CD8-positive, alpha-beta memory T cell (primary cell): Measurements from ENCODE around the gene SSR2. TPM values are rescaled to one million over a fixed set of nuclear protein-coding genes. Genes with fewer than 3 reads are reported as not detected.

ENCODE experiments used
- CTCF ChIA-PET: fragments of 350-600 bp; sonication (Branson Sonifier 250); formaldehyde crosslinking; loops from one replicate; lab custom pipeline; 2021; ENCODE audit warnings: antibody characterized with exemption; lab: Charles Lee
- POLR2A ChIA-PET: fragments of 350-600 bp; sonication (Branson Sonifier 250); formaldehyde crosslinking; loops from one replicate; lab custom pipeline; 2021; ENCODE audit warnings: antibody characterized with exemption; lab: Charles Lee
- DNase-seq, 5 donors: peaks; one replicate each; pipeline versions ENCODE4 v3.0.0 to v3.0.0-alpha.2; 2020 to 2022; ENCODE audit warnings: mixed read lengths in 1 of 5
- H3K27ac ChIP-seq: one replicate; pipeline ENCODE4 v1.7.0; 2013; ENCODE audit warnings: low read depth, mild to moderate bottlenecking, low read length, moderate library complexity
- H3K27me3 ChIP-seq: 2 replicates; pipeline ENCODE4 v1.7.0; 2013; ENCODE audit warnings: low read length, mild to moderate bottlenecking; ENCODE audit not compliant: insufficient read depth, poor library complexity, severe bottlenecking
- H3K36me3 ChIP-seq: 2 replicates; pipeline ENCODE4 v1.7.0; 2013; ENCODE audit warnings: mild to moderate bottlenecking, low read length, moderate library complexity; ENCODE audit not compliant: insufficient read depth
- H3K4me1 ChIP-seq: 2 replicates; pipeline ENCODE4 v1.7.0; 2013; ENCODE audit warnings: mild to moderate bottlenecking, low read length, moderate library complexity; ENCODE audit not compliant: insufficient read depth
- H3K4me3 ChIP-seq: 2 replicates; pipeline ENCODE4 v1.7.0; 2013; ENCODE audit warnings: mild to moderate bottlenecking, low read length
- H3K9me3 ChIP-seq: 2 replicates; pipeline ENCODE4 v1.7.0; 2013; ENCODE audit warnings: mild to moderate bottlenecking, low read length
- H3K27ac Mint-ChIP-seq, 8 donors: one replicate each; pipeline ENCODE4 v1.8.0; 2020 to 2021; ENCODE audit warnings: mixed read lengths in 8 of 8, mild to moderate bottlenecking in 6 of 8, inconsistent platforms in 3 of 8, moderate library complexity in 3 of 8
- H3K27me3 Mint-ChIP-seq, 2 donors: one replicate each; pipeline ENCODE4 v1.8.0; 2020 to 2021; ENCODE audit warnings: mixed read lengths in 2 of 2, mild to moderate bottlenecking in 1 of 2, moderate library complexity in 1 of 2
- H3K36me3 Mint-ChIP-seq, 3 donors: one replicate each; pipeline ENCODE4 v1.8.0; 2020 to 2021; ENCODE audit warnings: mixed read lengths in 3 of 3, inconsistent platforms in 1 of 3, mild to moderate bottlenecking in 1 of 3
- H3K4me1 Mint-ChIP-seq, 3 donors: one replicate each; pipeline ENCODE4 v1.8.0; 2020 to 2021; ENCODE audit warnings: mixed read lengths in 3 of 3, inconsistent platforms in 1 of 3, mild to moderate bottlenecking in 1 of 3
- H3K4me3 Mint-ChIP-seq, 7 donors: one replicate each; pipeline ENCODE4 v1.8.0; 2020 to 2021; ENCODE audit warnings: mixed read lengths in 7 of 7, mild to moderate bottlenecking in 6 of 7, moderate library complexity in 4 of 7, inconsistent platforms in 2 of 7
- H3K9me3 Mint-ChIP-seq, 5 donors: one replicate each; pipeline ENCODE4 v1.8.0; 2020 to 2022; ENCODE audit warnings: mixed read lengths in 5 of 5, mild to moderate bottlenecking in 3 of 5, moderate library complexity in 2 of 5, inconsistent platforms in 1 of 5
- polyA plus RNA-seq: library from polyadenylated mRNA; unstranded; fragments of 300-500 nt; fragmentation: Illumina TruSeq; gene quantifications from one replicate; pipeline ENCODE4 v1.2.3, GENCODE V29; 2021
- total RNA-seq, 2 experiments: library from RNA; stranded (reverse); gene quantifications; one replicate each; pipeline ENCODE4 v1.2.3, GENCODE V29; 2021

Gene SSR2
- total and polyA plus RNA-seq, 3 experiments from 2014 or later: 187 to 380 (median 190) TPM

GRCh38 chr1:155974208-155975115, 46.3 kb downstream of the SSR2 start:
- peaks cover 0 to 61% (median 4%) of the 10 kb centered on the region in 3 donors for H3K36me3 Mint-ChIP-seq
- POLR2A ChIA-PET: interaction anchor here (0.7 to 0.8 kb wide), 2 partner anchors 52 to 76 kb away, joined by 3 to 5 read pairs; no protein-coding TSS in a partner anchor
- peak overlapping the region; percentile 91 for H3K4me3 ChIP-seq

GRCh38 chr1:155973723-155974122, 47.0 kb downstream of the SSR2 start:
- Histone ChIP-seq H3K36me3 (peaks cover 6% of the 10 kb centered on the region), H3K9me3 (no peaks in the 10 kb centered on the region), H3K4me1 (peaks cover 72% of the 10 kb centered on the region), H3K4me3 (no peak overlapping the region), H3K27me3 (no peaks in the 10 kb centered on the region), H3K27ac (no peak overlapping the region)
- peak overlapping the region in 7 of 8 donors; percentile 70 to 99 (median 92) for H3K27ac Mint-ChIP-seq
- H3K36me3 Mint-ChIP-seq: peaks cover 0 to 64% (median 4%) of the 10 kb centered on the region in 3 donors
- peak overlapping the region; percentile 49 to 100 (median 98) for H3K4me3 Mint-ChIP-seq
- H3K27me3 Mint-ChIP-seq: no peaks in the 10 kb centered on the region
- no peaks in the 10 kb centered on the region for H3K9me3 Mint-ChIP-seq
- no peak for DNase-seq
- peaks cover 79 to 88% (median 80%) of the 10 kb centered on the region in 3 donors for H3K4me1 Mint-ChIP-seq
- ChIA-PET POLR2A (interaction anchor here (0.8 kb wide), 1 partner anchor 75 kb away, joined by 3 read pairs; no protein-coding TSS in a partner anchor), CTCF (interaction anchor here (0.5 to 1.3 kb wide), 3 partner anchors 10 to 71 kb away, joined by 3 to 5 read pairs (median 3); no protein-coding TSS in a partner anchor)

More at GRCh38 chr1:155974208-155975115, 46.3 kb downstream of the SSR2 start:
- DNase-seq: no peak
- peaks cover 77 to 86% (median 78%) of the 10 kb centered on the region in 3 donors for H3K4me1 Mint-ChIP-seq
- H3K36me3 ChIP-seq: no peaks in the 10 kb centered on the region
- peaks cover 70% of the 10 kb centered on the region for H3K4me1 ChIP-seq
- H3K9me3 Mint-ChIP-seq: no peaks in the 10 kb centered on the region
- H3K27me3 ChIP-seq: no peaks in the 10 kb centered on the region
- peak overlapping the region; percentile 94 for H3K27ac ChIP-seq
- no peaks in the 10 kb centered on the region for H3K9me3 ChIP-seq
- CTCF ChIA-PET: interaction anchor here (0.5 to 1.3 kb wide), 3 partner anchors 9 to 71 kb away, joined by 3 to 5 read pairs (median 3); no protein-coding TSS in a partner anchor
- H3K4me3 Mint-ChIP-seq: peak overlapping the region; percentile 92 to 100 (median 98)
- no peaks in the 10 kb centered on the region for H3K27me3 Mint-ChIP-seq
- H3K27ac Mint-ChIP-seq: peak overlapping the region; percentile 86 to 99 (median 96)

GRCh38 chr1:155971910-155972809, 48.6 kb downstream of the SSR2 start:
- no peaks in the 10 kb centered on the region for H3K9me3 Mint-ChIP-seq
- DNase-seq: no peak
- Histone ChIP-seq H3K4me3 (no peak overlapping the region), H3K27ac (no peak overlapping the region), H3K4me1 (peaks cover 87% of the 10 kb centered on the region), H3K27me3 (no peaks in the 10 kb centered on the region), H3K36me3 (peaks cover 7% of the 10 kb centered on the region), H3K9me3 (no peaks in the 10 kb centered on the region)
- ChIA-PET CTCF (interaction anchor here (0.7 to 0.9 kb wide), 2 partner anchors 18 to 34 kb away, joined by 3 read pairs; no protein-coding TSS in a partner anchor), POLR2A (no interaction called here)
- H3K4me1 Mint-ChIP-seq: peaks cover 93 to 100% (median 94%) of the 10 kb centered on the region in 3 donors
- H3K27me3 Mint-ChIP-seq: no peaks in the 10 kb centered on the region
- peak overlapping the region in 6 of 7 donors; percentile 54 to 77 (median 65) for H3K4me3 Mint-ChIP-seq
- peaks cover 0 to 71% (median 4%) of the 10 kb centered on the region in 3 donors for H3K36me3 Mint-ChIP-seq
- peak overlapping the region; percentile 84 to 99 (median 91) for H3K27ac Mint-ChIP-seq

GRCh38 chr1:155970531-155971167, 50.1 kb downstream of the SSR2 start:
- H3K27me3 Mint-ChIP-seq: no peaks in the 10 kb centered on the region
- no peak for DNase-seq
- peaks cover 0 to 75% (median 4%) of the 10 kb centered on the region in 3 donors for H3K36me3 Mint-ChIP-seq
- H3K4me3 Mint-ChIP-seq: peak overlapping the region; percentile 48 to 75 (median 57)
- Histone ChIP-seq H3K36me3 (peaks cover 21% of the 10 kb centered on the region), H3K4me1 (peaks cover 96% of the 10 kb centered on the region), H3K9me3 (no peaks in the 10 kb centered on the region), H3K27ac (peak overlapping the region; percentile 56), H3K27me3 (no peaks in the 10 kb centered on the region), H3K4me3 (no peak overlapping the region)
- no peaks in the 10 kb centered on the region for H3K9me3 Mint-ChIP-seq
- H3K27ac Mint-ChIP-seq: peak overlapping the region; percentile 83 to 97 (median 93)
- ChIA-PET POLR2A (no interaction called here), CTCF (no interaction called here)
- peaks cover 92 to 99% (median 97%) of the 10 kb centered on the region in 3 donors for H3K4me1 Mint-ChIP-seq

- ChIA-PET CTCF (interaction anchor here (3.9 kb wide), 1 partner anchor 8 kb away, joined by 34 read pairs; the partner anchor contains the start of gene ARHGEF2), POLR2A (interaction anchor here (0.7 kb wide), 1 partner anchor 9 kb away, joined by 4 read pairs; the partner anchor contains the start of gene ARHGEF2)
- Mint-ChIP-seq H3K36me3 (peaks cover 0 to 84% (median 7%) of the 10 kb centered on the region in 3 donors), H3K27ac (peak overlapping the region; percentile 78 to 97 (median 93)), H3K27me3 (no peaks in the 10 kb centered on the region), H3K9me3 (no peaks in the 10 kb centered on the region), H3K4me1 (peaks cover 80 to 86% (median 84%) of the 10 kb centered on the region in 3 donors), H3K4me3 (peak overlapping the region in 6 of 7 donors; percentile 26 to 60 (median 44))
- Histone ChIP-seq H3K27me3 (no peaks in the 10 kb centered on the region), H3K4me3 (no peak overlapping the region), H3K9me3 (no peaks in the 10 kb centered on the region), H3K4me1 (peaks cover 84% of the 10 kb centered on the region), H3K36me3 (peaks cover 31% of the 10 kb centered on the region), H3K27ac (peak overlapping the region; percentile 13)
- no peak for DNase-seq
Observed at GRCh38 chr1:155969377-155969791, 51.4 kb downstream of the SSR2 start.

- H3K27ac ChIP-seq: no peak overlapping the region
- peak overlapping the region in 5 of 7 donors; percentile 3 to 76 (median 67) for H3K4me3 Mint-ChIP-seq
- H3K4me3 ChIP-seq: peak overlapping the region; percentile 8
- H3K4me1 Mint-ChIP-seq: peaks cover 74 to 79% (median 77%) of the 10 kb centered on the region in 3 donors
- peaks cover 0 to 84% (median 10%) of the 10 kb centered on the region in 3 donors for H3K36me3 Mint-ChIP-seq
- CTCF ChIA-PET: interaction anchor here (1.0 to 3.9 kb wide), 5 partner anchors 9 to 38 kb away, joined by 3 to 34 read pairs (median 4); partner anchors contain the start of gene ARHGEF2
- DNase-seq: no peak
- peak overlapping the region; percentile 78 to 96 (median 92) for H3K27ac Mint-ChIP-seq
- no peaks in the 10 kb centered on the region for H3K9me3 Mint-ChIP-seq
- H3K27me3 Mint-ChIP-seq: no peaks in the 10 kb centered on the region
- peaks cover 76% of the 10 kb centered on the region for H3K4me1 ChIP-seq
- POLR2A ChIA-PET: interaction anchor here (3.3 kb wide), 1 partner anchor 8 kb away, joined by 31 read pairs; the partner anchor contains the start of gene ARHGEF2
- no peaks in the 10 kb centered on the region for H3K9me3 ChIP-seq
- H3K27me3 ChIP-seq: no peaks in the 10 kb centered on the region
- H3K36me3 ChIP-seq: peaks cover 34% of the 10 kb centered on the region
Observed at GRCh38 chr1:155968670-155969069, 52.1 kb downstream of the SSR2 start.
